AG10803 (cell line): ENCODE results near the gene MAGEC3.

Experiments
- DNase-seq: peaks from one replicate; pipeline ENCODE4 v3.0.0; 2010; ENCODE audit warnings: low read depth
- H3K4me3 ChIP-seq: 2 replicates; pipeline ENCODE4 v1.5.1; 2011; ENCODE audit warnings: mild to moderate bottlenecking, low read length, control low read depth
- CTCF ChIP-seq: conservative IDR thresholded peaks from 2 replicates; pipeline ENCODE4 v1.5.1; 2011; ENCODE audit warnings: mild to moderate bottlenecking, low read length, control low read depth, inconsistent platforms

The MAGEC3 gene

GRCh38 chrX:141838016-141838415, at the start of gene MAGEC3:
TSS of gene MAGEC3 (plus strand) at chrX:141838316. CDS start at chrX:141838316, 0 bp downstream.
- TF ChIP-seq CTCF: no peak
- DNase-seq: no peak
- H3K4me3 ChIP-seq: no peak within 1 kb of the TSS

GRCh38 chrX:141791856-141792255, 46.3 kb upstream of the MAGEC3 start:
- H3K4me3 ChIP-seq: no peak overlapping the region
- no peak for TF ChIP-seq CTCF
- no peak for DNase-seq

DNA sequence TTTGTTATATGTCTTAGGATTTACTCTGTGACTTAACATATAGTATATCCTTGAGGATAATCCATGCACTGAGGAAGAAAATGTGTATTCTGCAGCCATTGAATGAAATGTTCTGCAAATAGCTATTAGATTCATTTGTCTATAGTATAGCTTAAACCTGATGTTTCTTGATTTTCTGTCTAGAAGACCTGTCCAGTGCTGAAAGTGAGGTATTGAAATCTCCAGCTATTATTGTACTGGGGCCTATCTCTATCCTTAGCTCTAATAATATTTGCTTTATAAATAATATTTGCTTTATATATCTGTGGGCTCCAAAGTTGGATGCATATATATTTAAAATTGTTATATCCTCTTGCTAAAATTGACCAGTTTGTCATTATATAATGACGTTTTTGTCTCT, 26.7 kb upstream of the MAGEC3 start:
- no peak overlapping the region for H3K4me3 ChIP-seq
- TF ChIP-seq CTCF: no peak
- DNase-seq: no peak

- TF ChIP-seq CTCF: no peak
- DNase-seq: no peak
- no peak overlapping the region for H3K4me3 ChIP-seq
Observed at GRCh38 chrX:141814213-141814857, 23.8 kb upstream of the MAGEC3 start.

DNA sequence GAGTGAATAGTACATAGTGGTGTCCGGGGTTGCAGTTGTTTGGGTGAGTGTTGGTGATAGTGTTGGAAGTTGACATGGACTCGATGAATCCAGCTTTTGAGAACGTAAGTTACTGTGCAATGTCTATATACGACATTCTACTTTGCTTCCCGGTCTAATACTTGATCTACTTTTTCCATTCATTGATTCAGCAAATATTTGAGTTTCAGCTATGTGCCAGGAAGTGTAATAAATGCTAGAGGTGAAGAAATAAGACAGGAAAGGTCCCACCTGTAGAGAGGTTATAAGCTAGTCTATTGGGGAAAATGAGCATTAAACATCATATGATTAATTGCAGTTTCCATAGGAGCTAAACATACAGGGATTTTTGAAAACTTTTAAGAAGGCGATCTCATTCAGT, 22.2 kb upstream of the MAGEC3 start:
- no peak for TF ChIP-seq CTCF
- no peak for DNase-seq

GRCh38 chrX:141832247-141832646, 5.9 kb upstream of the MAGEC3 start:
- no peak overlapping the region for H3K4me3 ChIP-seq
- no peak for TF ChIP-seq CTCF
- no peak for DNase-seq

More for the DNA sequence above, 22.2 kb upstream of the MAGEC3 start:
- H3K4me3 ChIP-seq: no peak overlapping the region

GRCh38 chrX:141839856-141840255, 1.7 kb downstream of the MAGEC3 start:
- no peak for DNase-seq
- no peak for TF ChIP-seq CTCF
- H3K4me3 ChIP-seq: no peak overlapping the region
